Stimulated activated CD8-positive, alpha-beta memory T cell treated with anti-CD3 and anti-CD28 coated beads, Interleukin-4, amount 100 ng/mL, for 1 hour (primary cell): ENCODE results near the gene RCOR3.
"Not testable (repeated sequence)": the region's sequence is repeated elsewhere in the genome, so short reads cannot be mapped to it uniquely, and the experiment has no call there.

ENCODE experiments used
- DNase-seq, 2 donors: peaks; one replicate each; pipeline ENCODE4 v3.0.0-alpha.2; 2020; ENCODE audit warnings: low read depth in 2 of 2, low spot score in 1 of 2

Gene RCOR3

GRCh38 chr1:211260141-211261107, 1.3 kb downstream of the RCOR3 start:
- DNase-seq, result peak; percentile 14 to 31

GRCh38 chr1:211261229-211261628, 2.1 kb downstream of the RCOR3 start:
- no peak for DNase-seq

GRCh38 chr1:211263022-211263421, 3.9 kb downstream of the RCOR3 start:
- not testable (repeated sequence) for DNase-seq

GRCh38 chr1:211267204-211267857, 8.2 kb downstream of the RCOR3 start:
- no peak for DNase-seq

- DNase-seq, result no peak
These were observed 20.2 kb downstream of the RCOR3 start for GRCh38 chr1:211279340-211279739.

- DNase-seq, result no peak
These were observed 21.7 kb downstream of the RCOR3 start for GRCh38 chr1:211280910-211281309.

- no peak for DNase-seq
These were observed 22.3 kb downstream of the RCOR3 start for GRCh38 chr1:211281320-211282022.

- no peak for DNase-seq
These were observed 22.8 kb downstream of the RCOR3 start for GRCh38 chr1:211282023-211282373.

- DNase-seq, result no peak
These were observed 26.0 kb downstream of the RCOR3 start for GRCh38 chr1:211285196-211285595.

GRCh38 chr1:211287218-211287617, 28.1 kb downstream of the RCOR3 start:
- no peak for DNase-seq

GRCh38 chr1:211292411-211292810, 33.2 kb downstream of the RCOR3 start:
- DNase-seq, result no peak

- no peak for DNase-seq
These were observed 37.2 kb downstream of the RCOR3 start for GRCh38 chr1:211296396-211296795.

- DNase-seq, result no peak
These were observed 45.9 kb downstream of the RCOR3 start for GRCh38 chr1:211305044-211305443.

- DNase-seq, result no peak
These were observed 50.5 kb downstream of the RCOR3 start for GRCh38 chr1:211309617-211310016.

- no peak for DNase-seq
These were observed 54.2 kb downstream of the RCOR3 start for GRCh38 chr1:211313392-211313791.

GRCh38 chr1:211318576-211319280, 59.6 kb downstream of the RCOR3 start:
- no peak for DNase-seq

- DNase-seq, result no peak
These were observed 60.7 kb downstream of the RCOR3 start for GRCh38 chr1:211319892-211320291.

GRCh38 chr1:211320980-211321379, 61.8 kb downstream of the RCOR3 start:
- DNase-seq, result no peak

- DNase-seq, result not testable (repeated sequence)
These were observed 62.5 kb downstream of the RCOR3 start for GRCh38 chr1:211321646-211322045.

- peak in 1 of 2 donors; percentile 51 for DNase-seq
These were observed 64.2 kb downstream of the RCOR3 start for GRCh38 chr1:211323156-211324063.
